ENCODE data around the gene NANOGP8.

Gene NANOGP8

DNA sequence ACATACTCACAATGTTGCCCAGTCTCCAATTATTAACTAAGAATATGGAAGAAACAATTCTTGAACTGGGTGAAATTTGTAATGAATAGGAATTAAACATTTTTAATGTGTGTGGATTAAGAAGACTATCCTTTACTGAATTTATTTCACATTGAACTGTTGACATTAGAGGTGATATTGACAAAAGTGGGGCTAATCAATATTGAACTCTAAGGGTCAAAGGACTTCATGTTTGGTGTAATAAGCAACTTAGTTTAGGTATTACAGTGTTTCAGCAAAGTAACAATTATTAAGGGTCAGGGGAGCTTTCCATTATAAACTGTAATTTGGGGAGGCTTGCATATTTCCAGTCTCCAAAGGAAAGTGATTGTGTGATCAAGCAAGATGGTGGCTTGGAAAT lies 16.2 kb upstream of the NANOGP8 start:
- in situ Hi-C loops (cut with HindIII; ENCODE audit: low sequenced_read_pairs): no loop called here
- TF ChIP-seq, protein P1, sequence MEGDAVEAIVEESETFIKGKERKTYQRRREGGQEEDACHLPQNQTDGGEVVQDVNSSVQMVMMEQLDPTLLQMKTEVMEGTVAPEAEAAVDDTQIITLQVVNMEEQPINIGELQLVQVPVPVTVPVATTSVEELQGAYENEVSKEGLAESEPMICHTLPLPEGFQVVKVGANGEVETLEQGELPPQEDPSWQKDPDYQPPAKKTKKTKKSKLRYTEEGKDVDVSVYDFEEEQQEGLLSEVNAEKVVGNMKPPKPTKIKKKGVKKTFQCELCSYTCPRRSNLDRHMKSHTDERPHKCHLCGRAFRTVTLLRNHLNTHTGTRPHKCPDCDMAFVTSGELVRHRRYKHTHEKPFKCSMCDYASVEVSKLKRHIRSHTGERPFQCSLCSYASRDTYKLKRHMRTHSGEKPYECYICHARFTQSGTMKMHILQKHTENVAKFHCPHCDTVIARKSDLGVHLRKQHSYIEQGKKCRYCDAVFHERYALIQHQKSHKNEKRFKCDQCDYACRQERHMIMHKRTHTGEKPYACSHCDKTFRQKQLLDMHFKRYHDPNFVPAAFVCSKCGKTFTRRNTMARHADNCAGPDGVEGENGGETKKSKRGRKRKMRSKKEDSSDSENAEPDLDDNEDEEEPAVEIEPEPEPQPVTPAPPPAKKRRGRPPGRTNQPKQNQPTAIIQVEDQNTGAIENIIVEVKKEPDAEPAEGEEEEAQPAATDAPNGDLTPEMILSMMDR (IDR thresholded peaks at IDR 0.05; ENCODE audit: low read depth, low read length, missing control alignments): no peak
- no peak for DNase-seq (ENCODE audit: low read depth)
- H3K4me3 ChIP-seq (ENCODE audit: low read depth, low read length): no peak overlapping the region

DNA sequence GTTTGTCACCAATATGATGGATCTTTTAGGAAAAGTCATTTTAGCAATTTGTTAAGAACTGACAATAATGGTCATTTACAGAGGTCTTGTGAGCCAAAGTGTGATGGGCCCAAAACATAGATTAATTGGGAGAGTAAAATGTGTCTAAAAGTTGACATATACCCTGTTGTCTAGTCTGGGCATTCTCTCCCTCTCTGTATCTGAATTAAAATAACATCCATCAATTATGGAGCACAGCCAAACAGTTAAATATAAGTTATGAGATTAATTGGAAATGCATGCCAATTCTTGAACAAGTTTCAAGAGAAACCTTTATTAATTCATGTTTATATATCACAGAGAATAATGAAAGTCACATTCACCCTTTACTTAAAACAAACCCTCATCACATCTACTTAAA lies 13.6 kb upstream of the NANOGP8 start:
- no peak for DNase-seq (ENCODE audit: low read depth)
- H3K4me3 ChIP-seq (ENCODE audit: low read depth, low read length): no peak overlapping the region
- in situ Hi-C loops (cut with HindIII; ENCODE audit: low sequenced_read_pairs): loop anchor here (25.0 kb wide), 1 partner anchor 314 kb away; no protein-coding TSS in a partner anchor
- TF ChIP-seq, protein P1 (IDR thresholded peaks at IDR 0.05; ENCODE audit: low read depth, low read length, missing control alignments): no peak

DNA sequence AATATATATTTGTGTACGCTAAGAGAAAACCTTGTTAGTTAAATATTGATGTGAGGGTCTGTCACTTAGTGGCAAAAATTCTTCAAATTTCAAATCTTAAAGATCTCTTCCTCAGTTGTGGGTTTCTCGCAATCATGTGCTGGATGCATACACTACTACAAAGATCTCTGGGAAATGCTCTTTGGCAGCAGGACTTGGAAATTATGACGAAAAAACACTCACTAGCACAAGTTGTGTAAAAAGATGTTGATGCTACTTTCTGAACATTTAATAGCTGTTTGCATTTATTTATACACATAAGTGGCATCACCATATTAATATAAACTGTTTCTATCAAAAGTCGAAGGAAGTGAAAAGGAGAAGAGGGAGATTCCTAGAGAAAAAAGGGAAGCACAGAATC lies 10.8 kb upstream of the NANOGP8 start:
- DNase-seq (ENCODE audit: low read depth): no peak
- TF ChIP-seq, protein P1 (IDR thresholded peaks at IDR 0.05; ENCODE audit: low read depth, low read length, missing control alignments): no peak
- in situ Hi-C loops (cut with HindIII; ENCODE audit: low sequenced_read_pairs): loop anchor here (25.0 kb wide), 1 partner anchor 316 kb away; no protein-coding TSS in a partner anchor
- H3K4me3 ChIP-seq (ENCODE audit: low read depth, low read length): no peak overlapping the region

DNA sequence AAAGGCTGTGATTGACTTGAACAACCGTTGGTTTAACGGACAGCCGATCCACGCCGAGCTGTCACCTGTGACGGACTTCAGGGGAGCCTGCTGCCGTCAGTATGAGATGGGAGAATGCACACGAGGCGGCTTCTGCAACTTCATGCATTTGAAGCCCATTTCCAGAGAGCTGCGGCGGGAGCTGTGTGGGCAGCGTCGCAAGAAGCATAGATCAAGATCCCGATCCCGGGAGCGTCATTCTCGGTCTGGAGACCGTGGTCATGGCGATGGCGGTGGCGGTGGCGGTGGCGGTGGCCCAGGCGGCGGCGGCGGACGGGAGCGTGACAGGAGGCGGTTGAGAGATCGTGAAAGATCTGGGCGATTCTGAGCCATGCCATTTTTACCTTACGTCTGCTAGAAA lies 7.8 kb upstream of the NANOGP8 start:
- DNase-seq (ENCODE audit: low read depth): no peak
- in situ Hi-C loops (cut with HindIII; ENCODE audit: low sequenced_read_pairs): loop anchor here (25.0 kb wide), 1 partner anchor 319 kb away; no protein-coding TSS in a partner anchor
- H3K4me3 ChIP-seq (ENCODE audit: low read depth, low read length): no peak overlapping the region
- TF ChIP-seq, protein P1 (IDR thresholded peaks at IDR 0.05; ENCODE audit: low read depth, low read length, missing control alignments): no peak

DNA sequence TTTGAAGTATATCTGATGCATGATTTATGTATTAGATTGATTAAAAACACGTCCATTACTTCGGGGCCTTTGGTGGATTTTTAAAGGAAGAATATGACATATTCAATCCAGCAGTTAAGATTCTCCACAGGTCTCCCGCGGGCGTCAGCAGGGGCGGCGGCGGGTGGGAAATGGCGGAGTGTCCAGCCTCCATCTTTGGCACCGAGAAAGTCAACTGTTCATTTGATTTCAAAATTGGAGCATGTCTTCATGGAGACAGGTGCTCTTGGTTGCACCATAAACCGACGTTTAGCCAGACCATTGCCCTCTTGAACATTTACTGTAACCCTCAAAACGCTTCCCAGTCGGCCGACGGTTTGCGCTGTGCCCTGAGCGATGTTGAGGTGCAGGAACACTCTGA lies 7.2 kb upstream of the NANOGP8 start:
- in situ Hi-C loops (cut with HindIII; ENCODE audit: low sequenced_read_pairs): loop anchor here (25.0 kb wide), 1 partner anchor 320 kb away; no protein-coding TSS in a partner anchor
- H3K4me3 ChIP-seq (ENCODE audit: low read depth, low read length): no peak overlapping the region
- DNase-seq (ENCODE audit: low read depth): no peak
- TF ChIP-seq, protein P1 (IDR thresholded peaks at IDR 0.05; ENCODE audit: low read depth, low read length, missing control alignments): no peak

DNA sequence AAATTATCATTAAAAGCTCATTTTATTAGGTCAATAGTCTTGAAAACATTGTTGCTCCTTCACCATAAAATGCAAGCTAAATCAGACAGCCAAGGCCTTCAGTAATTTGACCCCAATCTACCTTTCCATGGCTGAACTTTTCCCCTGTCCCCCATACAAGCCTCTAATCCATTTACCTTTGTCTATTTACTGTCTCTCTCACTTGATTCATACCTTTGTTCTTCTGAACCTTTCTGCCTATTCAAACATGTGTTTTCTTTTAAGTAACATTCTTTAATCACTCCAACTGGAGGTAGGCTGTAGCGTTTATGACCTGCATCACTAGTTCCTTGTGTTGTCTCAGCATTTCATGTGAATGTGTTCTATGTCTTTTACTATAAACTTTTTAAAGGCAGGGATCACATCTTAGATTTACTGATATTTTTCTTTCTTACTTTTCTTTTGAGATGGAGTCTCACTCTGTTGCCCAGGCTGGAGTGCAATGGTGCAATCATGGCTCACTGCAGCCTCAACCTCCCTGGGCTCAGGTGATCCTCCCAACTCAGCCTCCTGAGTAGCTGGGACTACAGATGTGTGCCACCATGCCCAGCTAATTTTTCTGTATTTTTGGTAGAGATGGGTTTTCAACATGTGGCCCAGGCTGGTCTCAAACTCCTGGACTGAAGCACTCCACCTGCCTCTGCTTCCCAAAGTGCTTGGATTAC lies 5.2 kb upstream of the NANOGP8 start:
- no peak overlapping the region for H3K4me3 ChIP-seq (ENCODE audit: low read depth, low read length)
- in situ Hi-C loops (cut with HindIII; ENCODE audit: low sequenced_read_pairs): loop anchor here (25.0 kb wide), 1 partner anchor 322 kb away; no protein-coding TSS in a partner anchor
- no peak for DNase-seq (ENCODE audit: low read depth)
- TF ChIP-seq, protein P1 (IDR thresholded peaks at IDR 0.05; ENCODE audit: low read depth, low read length, missing control alignments): no peak
